ENCODE measurements around the gene DMBT1.

DMBT1 gene

DNA sequence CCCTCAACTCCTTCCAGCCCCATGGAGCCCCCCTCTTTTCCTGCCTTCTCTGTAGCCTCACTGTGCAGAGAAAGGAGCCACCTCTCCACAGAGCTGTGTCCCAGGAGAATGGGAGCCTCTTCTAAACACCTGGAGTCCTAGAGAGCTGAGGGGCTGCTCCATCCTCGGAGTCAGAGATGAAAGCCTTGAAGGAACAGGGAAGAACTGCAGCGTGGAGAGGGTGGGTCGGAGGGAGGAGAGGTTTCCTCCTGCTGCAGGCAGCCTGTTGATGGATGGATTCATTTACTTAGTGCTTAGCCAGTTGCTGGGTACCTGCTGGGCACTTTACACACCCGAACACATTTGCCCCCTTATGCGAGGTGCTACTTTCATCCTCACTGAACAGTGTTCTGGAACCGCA lies 100.1 kb downstream of the DMBT1 start:
- no peak overlapping the region for H3K4me3 ChIP-seq (ENCODE audit: low read depth, low read length)

DNA sequence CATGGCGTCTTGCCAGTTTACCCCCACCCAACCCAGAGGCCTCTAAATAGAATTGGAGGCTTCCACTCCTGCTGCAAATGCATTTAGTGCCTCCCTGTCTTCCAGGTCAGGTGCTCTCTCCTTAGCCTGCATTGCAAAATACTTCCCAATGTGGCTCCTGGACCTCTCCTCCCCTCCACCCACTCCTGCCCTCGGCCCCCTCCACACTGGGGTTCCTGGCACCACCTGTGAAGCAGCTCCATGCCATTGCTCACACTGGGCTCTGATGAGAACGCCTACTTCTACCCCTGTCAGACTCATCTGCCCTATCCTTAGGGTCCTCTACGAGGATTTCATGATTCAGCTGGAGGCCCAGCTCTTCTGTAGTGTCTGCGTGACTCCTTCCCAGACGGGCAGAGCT lies 101.7 kb downstream of the DMBT1 start:
- TF ChIP-seq, protein P1, sequence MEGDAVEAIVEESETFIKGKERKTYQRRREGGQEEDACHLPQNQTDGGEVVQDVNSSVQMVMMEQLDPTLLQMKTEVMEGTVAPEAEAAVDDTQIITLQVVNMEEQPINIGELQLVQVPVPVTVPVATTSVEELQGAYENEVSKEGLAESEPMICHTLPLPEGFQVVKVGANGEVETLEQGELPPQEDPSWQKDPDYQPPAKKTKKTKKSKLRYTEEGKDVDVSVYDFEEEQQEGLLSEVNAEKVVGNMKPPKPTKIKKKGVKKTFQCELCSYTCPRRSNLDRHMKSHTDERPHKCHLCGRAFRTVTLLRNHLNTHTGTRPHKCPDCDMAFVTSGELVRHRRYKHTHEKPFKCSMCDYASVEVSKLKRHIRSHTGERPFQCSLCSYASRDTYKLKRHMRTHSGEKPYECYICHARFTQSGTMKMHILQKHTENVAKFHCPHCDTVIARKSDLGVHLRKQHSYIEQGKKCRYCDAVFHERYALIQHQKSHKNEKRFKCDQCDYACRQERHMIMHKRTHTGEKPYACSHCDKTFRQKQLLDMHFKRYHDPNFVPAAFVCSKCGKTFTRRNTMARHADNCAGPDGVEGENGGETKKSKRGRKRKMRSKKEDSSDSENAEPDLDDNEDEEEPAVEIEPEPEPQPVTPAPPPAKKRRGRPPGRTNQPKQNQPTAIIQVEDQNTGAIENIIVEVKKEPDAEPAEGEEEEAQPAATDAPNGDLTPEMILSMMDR (IDR thresholded peaks at IDR 0.05; ENCODE audit: low read depth, low read length): no peak
- no peak overlapping the region for H3K4me3 ChIP-seq (ENCODE audit: low read depth, low read length)

More for the DNA sequence above, 100.1 kb downstream of the DMBT1 start:
- TF ChIP-seq, protein P1 (IDR thresholded peaks at IDR 0.05; ENCODE audit: low read depth, low read length): no peak

DNA sequence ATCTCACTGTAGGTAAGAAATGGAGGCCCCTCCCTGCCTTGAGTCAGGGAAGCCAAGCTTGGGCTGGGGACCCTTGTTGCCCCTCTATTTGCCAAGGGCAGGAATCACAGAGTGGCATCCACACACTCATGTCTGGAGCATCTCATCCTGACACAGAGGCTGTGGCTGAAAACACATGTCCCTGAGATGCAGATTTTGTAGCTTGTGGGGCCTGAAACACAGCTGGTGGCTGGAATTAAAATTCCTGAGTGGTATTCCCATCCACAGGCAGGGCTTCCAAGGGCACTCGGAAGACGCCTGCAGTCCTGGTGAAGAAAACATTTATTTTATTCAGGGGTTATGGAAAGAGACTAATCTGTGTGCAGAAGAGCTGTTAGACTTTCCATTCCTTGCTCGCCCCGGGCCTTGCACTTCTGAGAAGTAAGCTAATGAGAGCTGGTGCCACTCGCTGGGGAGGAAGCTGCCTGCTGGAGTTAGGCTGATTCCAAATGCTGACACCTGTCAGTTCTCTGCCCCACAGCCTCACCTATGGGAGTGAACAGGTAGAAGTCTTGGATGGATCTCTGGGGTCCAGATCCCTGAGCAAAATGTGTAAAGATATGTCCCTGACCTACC lies 103.1 kb downstream of the DMBT1 start:
- TF ChIP-seq, protein P1 (IDR thresholded peaks at IDR 0.05; ENCODE audit: low read depth, low read length): no peak
- no peak overlapping the region for H3K4me3 ChIP-seq (ENCODE audit: low read depth, low read length)

- no peak overlapping the region for H3K4me3 ChIP-seq (ENCODE audit: low read depth, low read length)
- TF ChIP-seq, protein P1 (IDR thresholded peaks at IDR 0.05; ENCODE audit: low read depth, low read length): no peak
Measured at GRCh38 chr10:122664501-122664900, 103.9 kb downstream of the DMBT1 start.

- no peak overlapping the region for H3K4me3 ChIP-seq (ENCODE audit: low read depth, low read length)
- TF ChIP-seq, protein P1 (IDR thresholded peaks at IDR 0.05; ENCODE audit: low read depth, low read length): no peak
Measured at GRCh38 chr10:122665329-122665860, 104.8 kb downstream of the DMBT1 start.

- no peak overlapping the region for H3K4me3 ChIP-seq (ENCODE audit: low read depth, low read length)
- TF ChIP-seq, protein P1 (IDR thresholded peaks at IDR 0.05; ENCODE audit: low read depth, low read length): no peak
Measured at GRCh38 chr10:122665946-122666345, 105.4 kb downstream of the DMBT1 start.

DNA sequence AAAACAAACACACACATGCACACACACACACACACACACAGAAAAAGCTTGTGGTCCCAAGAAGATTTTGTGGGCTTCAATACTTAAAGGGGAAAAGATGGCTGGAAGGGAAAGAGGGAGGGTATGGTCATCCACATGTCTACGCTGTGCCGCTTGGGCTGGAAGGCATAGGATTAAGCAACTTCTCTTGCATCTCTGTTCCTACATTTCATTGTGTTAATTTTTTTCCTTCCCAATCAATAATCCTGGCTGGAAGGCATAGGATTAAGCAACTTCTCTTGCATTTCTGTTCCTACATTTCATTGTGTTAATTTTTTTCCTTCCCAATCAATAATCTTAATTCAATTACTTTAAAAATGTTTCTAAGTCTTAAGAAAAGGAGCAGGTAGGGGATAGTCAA lies 108.5 kb downstream of the DMBT1 start:
- no peak overlapping the region for H3K4me3 ChIP-seq (ENCODE audit: low read depth, low read length)
- TF ChIP-seq, protein P1 (IDR thresholded peaks at IDR 0.05; ENCODE audit: low read depth, low read length): no peak
